IPS-20b (cell line): Measurements from ENCODE around the gene SLC2A3.
"Not testable (repeated sequence)": the region's sequence is repeated elsewhere in the genome, so short reads cannot be mapped to it uniquely, and the experiment has no call there.

ENCODE experiments used
- H3K27ac ChIP-seq: one replicate; pipeline ENCODE4 v1.5.1; 2013; ENCODE audit warnings: low read length
- H3K27me3 ChIP-seq: 2 replicates; pipeline ENCODE4 v1.6.1; 2013; ENCODE audit warnings: mild to moderate bottlenecking, low read length, inconsistent platforms; ENCODE audit not compliant: insufficient read depth
- H3K36me3 ChIP-seq: 2 replicates; pipeline ENCODE4 v1.6.1; 2013; ENCODE audit warnings: low read depth, mild to moderate bottlenecking, inconsistent platforms, low read length, moderate library complexity; ENCODE audit not compliant: insufficient read depth
- H3K4me1 ChIP-seq: 2 replicates; pipeline ENCODE4 v1.6.1; 2013; ENCODE audit warnings: mild to moderate bottlenecking, control low read depth, inconsistent platforms, low read length, moderate library complexity; ENCODE audit not compliant: insufficient read depth
- H3K4me3 ChIP-seq: 2 replicates; pipeline ENCODE4 v1.5.1; 2013; ENCODE audit warnings: mild to moderate bottlenecking, low read length, inconsistent platforms
- H3K9ac ChIP-seq: 2 replicates; pipeline ENCODE4 v1.6.1; 2013; ENCODE audit warnings: low read depth, mild to moderate bottlenecking, inconsistent platforms, low read length, moderate library complexity
- H3K9me3 ChIP-seq: 2 replicates; pipeline ENCODE4 v1.6.1; 2013; ENCODE audit warnings: mild to moderate bottlenecking, low read depth, low read length, inconsistent platforms; ENCODE audit not compliant: insufficient read depth

Gene SLC2A3

DNA sequence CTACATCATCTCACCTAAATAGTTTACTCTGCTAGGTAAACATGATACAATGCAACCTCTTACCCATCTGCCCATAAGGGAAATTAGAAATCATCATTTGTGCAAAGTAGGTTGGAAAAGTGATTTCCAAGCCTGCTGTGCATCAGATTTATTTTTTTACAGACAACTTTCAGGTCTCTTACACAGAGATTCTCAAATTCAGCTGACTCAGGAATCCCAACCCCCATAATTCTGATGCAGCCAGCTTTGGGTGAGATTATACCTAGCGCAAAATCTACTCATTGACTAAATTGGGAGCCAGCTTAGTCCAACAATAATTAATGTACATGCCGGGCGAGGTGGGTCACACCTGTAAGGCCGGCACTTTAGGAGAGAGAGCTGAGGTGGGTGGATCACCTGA is 8.5 kb downstream of the SLC2A3 start:
- Histone ChIP-seq H3K4me1 (no peaks in the 10 kb centered on the region), H3K4me3 (no peak overlapping the region), H3K27me3 (no peaks in the 10 kb centered on the region), H3K27ac (no peak overlapping the region), H3K9me3 (no peaks in the 10 kb centered on the region), H3K9ac (no peak overlapping the region), H3K36me3 (peaks cover 95% of the 10 kb centered on the region)

GRCh38 chr12:7926068-7926666 is 9.8 kb downstream of the SLC2A3 start:
- H3K9ac ChIP-seq, H3K9me3 ChIP-seq, H3K4me1 ChIP-seq, H3K27me3 ChIP-seq, H3K27ac ChIP-seq, H3K4me3 ChIP-seq: not testable (repeated sequence)
- H3K36me3 ChIP-seq, result peaks cover 95% of the 10 kb centered on the region

DNA sequence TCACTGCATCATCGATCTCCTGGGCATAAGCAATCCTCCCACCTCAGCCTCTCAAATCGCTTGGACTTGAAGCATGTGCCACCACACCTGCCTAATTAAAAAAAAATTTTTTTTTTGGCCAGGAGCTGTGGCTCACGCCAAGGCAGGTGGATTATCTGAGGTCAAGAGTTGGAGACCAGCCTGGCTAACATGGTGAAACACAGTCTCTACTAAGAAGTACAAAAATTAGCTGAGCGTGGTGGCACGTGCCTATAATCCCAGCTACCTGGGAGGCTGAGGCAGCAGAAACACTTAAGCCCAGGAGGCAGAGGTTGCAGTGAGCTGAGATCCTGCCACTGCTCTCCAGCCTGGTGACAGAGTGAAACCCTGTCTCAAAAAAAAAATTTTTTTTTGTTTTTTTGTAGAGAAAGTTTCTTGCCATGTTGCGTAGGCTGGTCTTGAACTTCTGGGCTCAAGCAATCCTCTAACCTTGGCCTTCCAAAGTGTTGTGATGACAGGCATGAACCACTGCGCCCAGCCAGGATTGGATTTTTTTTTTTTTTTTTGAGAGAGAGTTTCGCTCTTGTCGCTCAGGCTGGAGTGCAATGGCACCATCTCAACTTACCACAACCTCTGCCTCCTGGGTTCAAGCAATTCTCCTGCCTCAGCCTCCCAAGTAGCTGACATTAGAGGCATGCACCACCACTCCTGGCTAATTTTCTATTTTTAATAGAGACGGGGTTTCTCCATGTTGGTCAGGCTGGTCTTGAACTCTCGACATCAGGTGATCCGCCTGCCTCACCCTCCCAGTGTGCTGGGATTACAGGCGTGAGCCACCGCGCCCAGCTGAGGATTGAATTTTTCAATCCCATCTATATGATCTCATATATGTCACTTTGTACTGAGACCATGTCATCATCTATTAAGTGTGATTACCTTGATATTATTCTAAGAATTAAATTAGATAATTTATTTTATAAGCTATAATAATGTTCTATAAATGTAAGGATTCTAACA is 12.4 kb downstream of the SLC2A3 start:
- Histone ChIP-seq H3K4me3 (no peak overlapping the region), H3K27me3 (no peaks in the 10 kb centered on the region), H3K9me3 (no peaks in the 10 kb centered on the region), H3K4me1 (no peaks in the 10 kb centered on the region), H3K9ac (no peak overlapping the region), H3K36me3 (peaks cover 95% of the 10 kb centered on the region), H3K27ac (no peak overlapping the region)

GRCh38 chr12:7921181-7921580 is 14.8 kb downstream of the SLC2A3 start:
- not testable (repeated sequence) for H3K4me1 ChIP-seq, H3K9me3 ChIP-seq, H3K4me3 ChIP-seq, H3K27me3 ChIP-seq, H3K9ac ChIP-seq, H3K27ac ChIP-seq
- peaks cover 79% of the 10 kb centered on the region for H3K36me3 ChIP-seq

- H3K9ac ChIP-seq, H3K27me3 ChIP-seq, H3K9me3 ChIP-seq, H3K4me3 ChIP-seq, H3K4me1 ChIP-seq, H3K27ac ChIP-seq: not testable (repeated sequence)
- peaks cover 54% of the 10 kb centered on the region for H3K36me3 ChIP-seq
These were observed 17.8 kb downstream of the SLC2A3 start for GRCh38 chr12:7918268-7918590.

DNA sequence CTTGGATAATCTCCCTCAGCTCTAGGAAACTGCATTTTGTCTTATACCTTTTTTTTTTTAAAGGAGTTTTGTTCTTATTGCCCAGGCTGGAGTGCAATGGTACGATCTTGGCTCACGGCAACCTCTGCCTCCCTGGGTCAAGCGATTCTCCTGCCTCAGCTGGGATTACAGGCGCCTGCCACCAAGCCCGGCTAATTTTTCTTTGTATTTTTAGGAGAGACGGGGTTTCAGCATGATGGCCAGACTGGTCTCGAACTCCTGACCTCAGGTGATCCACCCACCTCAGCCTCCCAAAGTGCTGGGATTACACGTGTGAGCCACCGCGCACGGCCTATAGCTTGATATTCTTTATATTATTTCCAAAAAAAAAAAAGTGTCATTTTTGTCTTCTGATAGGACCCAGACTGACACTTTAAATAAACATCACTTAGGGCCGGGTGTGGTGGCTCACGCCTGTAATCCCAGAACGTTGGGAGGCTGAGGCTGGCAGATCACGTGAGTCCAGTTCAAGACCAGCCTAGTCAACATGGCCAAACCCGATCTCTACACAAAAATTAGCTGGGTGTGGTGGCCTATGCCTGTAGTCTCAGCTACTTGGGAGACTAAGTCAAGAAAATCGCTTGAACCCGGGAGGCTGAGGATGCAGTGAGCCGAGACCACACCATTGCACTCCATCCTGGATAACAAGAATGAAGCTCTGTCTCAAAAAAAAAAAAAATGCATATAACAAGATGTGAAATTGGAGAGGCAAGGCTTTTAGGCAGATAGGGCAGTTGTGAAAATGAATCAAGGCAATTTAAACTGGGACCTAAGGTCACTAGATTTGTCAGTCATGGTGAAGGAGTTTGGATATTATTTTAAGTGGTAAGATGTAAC is 18.4 kb downstream of the SLC2A3 start:
- Histone ChIP-seq H3K4me3 (no peak overlapping the region), H3K36me3 (peaks cover 48% of the 10 kb centered on the region), H3K27ac (no peak overlapping the region), H3K4me1 (no peaks in the 10 kb centered on the region), H3K27me3 (no peaks in the 10 kb centered on the region), H3K9ac (no peak overlapping the region), H3K9me3 (no peaks in the 10 kb centered on the region)

DNA sequence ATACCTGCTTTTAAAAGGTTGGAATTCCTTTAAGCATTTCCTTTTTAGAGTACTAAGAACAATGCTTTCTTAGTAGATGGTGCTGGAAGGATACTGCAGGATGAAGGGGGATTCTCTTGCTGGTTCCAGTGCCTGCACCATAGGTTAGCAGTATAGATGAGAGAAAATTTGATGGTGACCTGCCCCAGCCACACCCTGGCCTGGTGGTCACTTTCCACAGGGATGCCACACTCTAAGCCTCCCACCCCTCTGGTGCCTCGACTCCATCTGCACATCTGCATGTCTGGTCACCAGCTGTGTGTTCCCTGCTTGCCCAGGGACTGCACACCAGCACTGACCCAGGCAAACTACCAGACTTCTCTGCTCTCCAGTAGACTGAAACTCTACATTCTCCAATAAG is 19.1 kb downstream of the SLC2A3 start:
- peaks cover 41% of the 10 kb centered on the region for H3K36me3 ChIP-seq
- no peak overlapping the region for H3K4me3 ChIP-seq
- no peaks in the 10 kb centered on the region for H3K9me3 ChIP-seq
- no peaks in the 10 kb centered on the region for H3K4me1 ChIP-seq
- no peaks in the 10 kb centered on the region for H3K27me3 ChIP-seq
- H3K9ac ChIP-seq, result no peak overlapping the region
- no peak overlapping the region for H3K27ac ChIP-seq

GRCh38 chr12:7915661-7916403 is 20.2 kb downstream of the SLC2A3 start:
- H3K27ac ChIP-seq, result no peak overlapping the region
- H3K36me3 ChIP-seq, result peaks cover 30% of the 10 kb centered on the region
- no peaks in the 10 kb centered on the region for H3K27me3 ChIP-seq
- H3K4me1 ChIP-seq, result no peaks in the 10 kb centered on the region
- no peaks in the 10 kb centered on the region for H3K9me3 ChIP-seq
- H3K4me3 ChIP-seq, result no peak overlapping the region
- no peak overlapping the region for H3K9ac ChIP-seq

DNA sequence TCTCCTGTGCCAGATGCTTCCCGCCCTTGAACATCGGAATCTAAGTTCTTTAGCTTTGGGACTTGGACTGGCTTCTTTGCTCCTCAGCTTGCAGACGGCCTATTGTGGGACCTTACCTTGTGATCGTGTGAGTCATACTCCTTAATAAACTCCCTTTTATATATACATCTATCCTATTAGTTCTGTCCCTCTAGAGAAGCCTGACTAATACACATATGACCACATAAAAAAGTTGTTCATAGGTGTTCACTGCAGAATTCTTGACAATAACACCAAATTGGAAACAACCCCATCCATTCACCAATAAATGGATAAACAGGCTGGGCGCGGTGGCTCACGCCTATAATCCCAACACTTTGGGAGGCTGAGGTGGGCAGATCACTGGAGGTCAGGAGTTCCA is 25.9 kb downstream of the SLC2A3 start:
- not testable (repeated sequence) for H3K9ac ChIP-seq, H3K27me3 ChIP-seq, H3K4me3 ChIP-seq, H3K27ac ChIP-seq, H3K36me3 ChIP-seq, H3K9me3 ChIP-seq
- peaks cover 16% of the 10 kb centered on the region; the same call in 1 of the 2 replicates for H3K4me1 ChIP-seq

- Histone ChIP-seq H3K36me3 (no peaks in the 10 kb centered on the region), H3K9ac (peak overlapping the region; percentile 84), H3K4me3 (no peak overlapping the region), H3K27me3 (no peaks in the 10 kb centered on the region), H3K4me1 (peaks cover 19% of the 10 kb centered on the region; the same call in 1 of the 2 replicates), H3K27ac (peak overlapping the region; percentile 100), H3K9me3 (no peaks in the 10 kb centered on the region)
These were observed 29.0 kb downstream of the SLC2A3 start for GRCh38 chr12:7907009-7907408.

- Histone ChIP-seq H3K4me1 (peaks cover 19% of the 10 kb centered on the region; the same call in 1 of the 2 replicates), H3K4me3 (peak overlapping the region; percentile 49; the same call in 1 of the 2 replicates), H3K27ac (peak overlapping the region; percentile 100), H3K9ac (peak overlapping the region; percentile 84)
- H3K9me3 ChIP-seq, H3K36me3 ChIP-seq, H3K27me3 ChIP-seq: not testable (repeated sequence)
These were observed 29.7 kb downstream of the SLC2A3 start for GRCh38 chr12:7906303-7906702.
